ENCODE results near the gene FSD1L. TPM values are rescaled to one million over a fixed set of nuclear protein-coding genes. Genes with fewer than 3 reads are reported as not detected.

FSD1L gene
- total RNA-seq (10 to 100 TPM; 19.6 to 61.1 TPM), polyA plus RNA-seq (ENCODE audit: insufficient read length in 2 of 2) (10 to 100 TPM; 17.6 to 31.8 TPM)
- long read RNA-seq, donor 1, partial matches to known transcripts: 0 of 3 reads
- long read RNA-seq, donor 1, other reads (novel, unspliced or antisense): 0 of 3 reads
- long read RNA-seq, donor 2, partial matches to known transcripts: 0 of 1 reads
- long read RNA-seq, donor 2, other reads (novel, unspliced or antisense): 0 of 1 reads
- long read RNA-seq, donor 3, partial matches to known transcripts: 0 of 2 reads
- long read RNA-seq, donor 3, other reads (novel, unspliced or antisense): 0 of 2 reads
- long read RNA-seq, donor 4: 0 reads

DNA sequence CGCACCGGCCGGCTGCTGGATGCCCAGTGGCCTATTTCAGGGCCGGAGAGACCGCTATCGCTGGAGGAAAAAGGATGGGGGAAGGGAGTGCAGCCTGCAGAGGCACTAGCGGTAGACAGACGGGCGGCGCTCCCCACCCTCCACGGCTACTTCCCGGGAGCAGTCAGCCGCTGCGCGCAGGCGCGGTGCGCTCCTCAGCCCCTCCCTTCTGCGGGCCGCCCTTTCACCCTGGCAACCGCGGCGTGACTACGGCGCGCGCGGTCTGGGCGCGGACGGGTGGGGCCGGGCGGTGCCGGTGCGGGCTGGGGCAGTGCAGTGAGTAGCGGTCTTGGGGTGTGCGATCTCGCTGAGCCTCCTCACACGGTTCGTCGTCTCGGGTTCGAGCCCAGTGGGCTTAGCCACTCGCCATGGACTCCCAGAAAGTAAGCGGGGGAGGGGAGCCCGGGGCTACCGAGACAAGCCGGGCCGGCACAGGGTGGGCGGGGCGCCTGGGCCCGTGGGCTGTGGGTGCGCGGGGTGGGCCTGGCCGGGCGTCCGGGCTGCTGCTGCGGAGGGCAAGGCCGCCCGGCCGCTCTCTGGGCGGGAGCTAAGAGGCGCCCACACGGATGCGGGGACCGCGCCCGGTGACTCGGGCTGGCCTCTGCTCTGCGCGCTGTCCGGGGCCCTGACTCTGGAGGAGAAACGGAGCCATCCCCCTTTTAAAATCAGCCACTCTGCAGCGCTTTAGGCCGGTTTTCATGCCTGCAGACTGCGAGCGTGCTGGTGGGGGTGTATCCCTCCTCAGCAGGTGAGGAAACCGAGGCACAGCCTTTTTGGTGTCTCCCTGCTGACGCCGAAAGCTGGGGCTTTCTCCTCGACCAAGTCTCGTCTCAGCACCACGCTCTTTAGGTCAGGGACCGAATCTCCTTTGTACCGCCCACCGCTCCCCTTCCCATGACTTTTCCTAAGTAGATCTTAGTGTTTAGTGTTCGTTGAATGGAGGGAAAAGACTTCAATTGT lies at the start of gene FSD1L:
TSS of gene FSD1L (plus strand) at position 221 of the 999 bp plus-strand sequence. CDS start at position 408, 187 bp downstream.
- 0% methylated on average over 77 of the region's 87 CpGs for WGBS (ENCODE audit: insufficient coverage)
- H3K9me3 ChIP-seq (ENCODE audit: control insufficient read depth, insufficient read depth, low read length): no peaks in the 10 kb centered on the region
- DNase-seq (ENCODE audit: low read depth in 4 of 6, low spot score in 6 of 6): peak; percentile 73 to 97 (median 84)
- peaks cover 13% of the 10 kb centered on the region for H3K4me1 ChIP-seq (ENCODE audit: control insufficient read depth, insufficient read depth, low read length)
- peak within 1 kb of the TSS; percentile 86 for H3K4me3 ChIP-seq (ENCODE audit: low read depth, low read length)
- H3K36me3 ChIP-seq (ENCODE audit: control insufficient read depth, insufficient read depth, low read length): no peaks in the 10 kb centered on the region
- no peaks in the 10 kb centered on the region for H3K27me3 ChIP-seq (ENCODE audit: control insufficient read depth, insufficient read depth, low read length)
- H3K27ac ChIP-seq (ENCODE audit: low read depth, low read length): peak within 1 kb of the TSS; percentile 90

- no CpG with 5 or more reads among the region's 2 CpGs for WGBS (ENCODE audit: insufficient coverage)
- Histone ChIP-seq H3K27me3 (ENCODE audit: control insufficient read depth, insufficient read depth, low read length) (no peaks in the 10 kb centered on the region), H3K27ac (ENCODE audit: low read depth, low read length) (no peak overlapping the region), H3K4me3 (ENCODE audit: low read depth, low read length) (no peak overlapping the region), H3K36me3 (ENCODE audit: control insufficient read depth, insufficient read depth, low read length) (no peaks in the 10 kb centered on the region), H3K9me3 (ENCODE audit: control insufficient read depth, insufficient read depth, low read length) (no peaks in the 10 kb centered on the region), H3K4me1 (ENCODE audit: control insufficient read depth, insufficient read depth, low read length) (peaks cover 3% of the 10 kb centered on the region)
- DNase-seq (ENCODE audit: low read depth in 4 of 6, low spot score in 6 of 6): no peak
These were observed 48.7 kb upstream of the FSD1L start for GRCh38 chr9:105399117-105399516.

DNA sequence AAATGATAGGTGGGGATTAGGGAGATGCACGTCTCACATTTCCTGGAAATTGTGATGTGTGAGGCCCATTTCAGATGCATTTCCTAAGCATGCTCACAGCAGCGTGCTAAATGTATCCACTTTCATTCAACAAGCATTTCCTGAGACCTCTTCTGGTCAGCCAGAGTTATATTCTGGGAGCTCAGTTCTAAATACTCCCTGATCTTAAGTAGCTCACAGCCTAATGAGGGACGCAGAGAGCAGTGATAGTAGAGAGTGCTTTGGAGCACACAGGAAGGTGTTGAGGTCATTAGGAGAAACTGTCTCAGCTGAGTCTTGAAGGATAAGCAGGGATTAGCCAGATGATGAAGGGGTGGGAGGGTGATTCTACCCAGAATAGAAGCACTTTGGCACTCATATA lies 46.2 kb upstream of the FSD1L start:
- Histone ChIP-seq H3K4me3 (ENCODE audit: low read depth, low read length) (no peak overlapping the region), H3K36me3 (ENCODE audit: control insufficient read depth, insufficient read depth, low read length) (no peaks in the 10 kb centered on the region), H3K4me1 (ENCODE audit: control insufficient read depth, insufficient read depth, low read length) (peaks cover 3% of the 10 kb centered on the region), H3K9me3 (ENCODE audit: control insufficient read depth, insufficient read depth, low read length) (no peaks in the 10 kb centered on the region), H3K27me3 (ENCODE audit: control insufficient read depth, insufficient read depth, low read length) (no peaks in the 10 kb centered on the region), H3K27ac (ENCODE audit: low read depth, low read length) (no peak overlapping the region)
- DNase-seq (ENCODE audit: low read depth in 4 of 6, low spot score in 6 of 6): peak in 2 of 6 donors; percentile 44 to 65
- WGBS (ENCODE audit: insufficient coverage): 40% methylated on average over 1 of the region's 3 CpGs

DNA sequence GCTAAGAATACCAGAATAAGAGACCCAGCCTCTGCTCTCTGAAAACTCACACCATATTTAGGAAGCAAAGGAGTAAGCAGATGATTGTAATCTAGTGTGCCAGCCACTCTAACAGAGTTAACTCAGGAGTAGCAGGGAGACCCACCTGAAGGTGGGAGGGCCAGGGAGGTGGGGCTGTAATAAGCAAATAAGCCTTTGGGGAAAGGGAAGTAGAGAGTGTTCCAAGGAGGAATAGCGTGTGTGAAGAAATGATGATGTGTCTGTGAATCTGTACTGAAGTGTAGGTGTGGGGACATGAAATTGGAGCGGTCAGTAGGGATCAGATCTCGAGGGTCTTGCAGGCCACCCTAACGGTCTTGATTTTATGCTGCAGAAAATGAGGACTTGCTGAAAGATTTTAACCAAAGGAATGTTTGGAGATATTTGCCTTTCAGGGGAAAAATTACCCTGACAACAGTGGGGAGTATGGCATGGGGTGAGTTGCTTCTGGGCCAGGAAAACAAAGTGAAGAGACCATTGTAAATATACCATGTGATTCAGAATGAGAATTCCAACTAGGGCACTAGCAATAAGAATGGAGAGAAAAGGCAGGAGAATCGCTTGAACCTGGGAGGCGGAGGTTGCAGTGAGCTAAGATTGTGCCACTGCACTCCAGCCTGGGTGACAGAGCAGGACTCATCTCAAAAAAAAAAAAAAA lies 44.1 kb upstream of the FSD1L start:
- whole genome bisulfite sequencing (ENCODE audit: insufficient coverage): 49% methylated on average over 5 of the region's 6 CpGs
- Histone ChIP-seq H3K4me3 (ENCODE audit: low read depth, low read length) (no peak overlapping the region), H3K4me1 (ENCODE audit: control insufficient read depth, insufficient read depth, low read length) (peaks cover 3% of the 10 kb centered on the region), H3K36me3 (ENCODE audit: control insufficient read depth, insufficient read depth, low read length) (no peaks in the 10 kb centered on the region), H3K27me3 (ENCODE audit: control insufficient read depth, insufficient read depth, low read length) (no peaks in the 10 kb centered on the region), H3K9me3 (ENCODE audit: control insufficient read depth, insufficient read depth, low read length) (no peaks in the 10 kb centered on the region), H3K27ac (ENCODE audit: low read depth, low read length) (no peak overlapping the region)
- DNase-seq (ENCODE audit: low read depth in 4 of 6, low spot score in 6 of 6): peak in 1 of 6 donors; percentile 32

DNA sequence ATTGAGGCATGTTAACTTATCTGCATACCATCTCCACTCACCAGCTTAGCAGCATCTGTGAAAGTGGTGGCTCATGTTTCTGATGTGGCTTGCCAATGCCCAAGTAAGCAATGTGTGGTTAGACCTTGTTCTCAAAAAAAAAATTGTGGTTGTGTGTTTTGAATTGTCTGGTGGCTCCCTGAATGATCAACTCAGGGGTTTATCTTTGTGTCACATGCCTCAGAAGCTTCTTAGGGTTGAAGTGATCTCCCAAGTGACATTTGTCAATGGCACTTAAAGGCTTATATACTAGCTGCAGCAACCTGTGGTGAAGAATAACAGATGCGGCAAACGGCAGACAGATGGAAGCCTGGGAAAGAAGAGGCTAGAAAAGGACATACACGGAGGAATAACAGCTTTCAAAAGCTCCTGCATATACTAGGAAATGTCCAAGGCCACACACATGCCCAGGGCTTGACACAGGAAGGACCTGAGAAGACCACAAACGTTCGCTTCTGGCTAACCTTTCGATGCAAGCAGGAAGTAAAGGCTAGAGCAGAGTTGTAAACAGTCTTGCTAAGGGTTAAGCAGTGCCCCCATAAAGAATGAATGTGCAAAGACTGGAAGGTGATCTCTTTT lies 42.2 kb upstream of the FSD1L start:
- no peak overlapping the region for H3K27ac ChIP-seq (ENCODE audit: low read depth, low read length)
- H3K9me3 ChIP-seq (ENCODE audit: control insufficient read depth, insufficient read depth, low read length): no peaks in the 10 kb centered on the region
- H3K36me3 ChIP-seq (ENCODE audit: control insufficient read depth, insufficient read depth, low read length): no peaks in the 10 kb centered on the region
- no peaks in the 10 kb centered on the region for H3K27me3 ChIP-seq (ENCODE audit: control insufficient read depth, insufficient read depth, low read length)
- WGBS (ENCODE audit: insufficient coverage): 67% methylated on average over 5 of the region's 6 CpGs
- DNase-seq (ENCODE audit: low read depth in 4 of 6, low spot score in 6 of 6): no peak
- peaks cover 3% of the 10 kb centered on the region for H3K4me1 ChIP-seq (ENCODE audit: control insufficient read depth, insufficient read depth, low read length)
- H3K4me3 ChIP-seq (ENCODE audit: low read depth, low read length): no peak overlapping the region

- Histone ChIP-seq H3K36me3 (ENCODE audit: control insufficient read depth, insufficient read depth, low read length) (no peaks in the 10 kb centered on the region), H3K4me1 (ENCODE audit: control insufficient read depth, insufficient read depth, low read length) (peaks cover 3% of the 10 kb centered on the region), H3K9me3 (ENCODE audit: control insufficient read depth, insufficient read depth, low read length) (no peaks in the 10 kb centered on the region), H3K4me3 (ENCODE audit: low read depth, low read length) (no peak overlapping the region), H3K27ac (ENCODE audit: low read depth, low read length) (no peak overlapping the region), H3K27me3 (ENCODE audit: control insufficient read depth, insufficient read depth, low read length) (no peaks in the 10 kb centered on the region)
- whole genome bisulfite sequencing (ENCODE audit: insufficient coverage): 98% methylated on average over 4 of the region's 6 CpGs
- DNase-seq (ENCODE audit: low read depth in 4 of 6, low spot score in 6 of 6): no peak
These were observed 41.5 kb upstream of the FSD1L start for GRCh38 chr9:105406369-105406768.

GRCh38 chr9:105413525-105413924 lies 34.3 kb upstream of the FSD1L start:
- H3K4me1 ChIP-seq (ENCODE audit: control insufficient read depth, insufficient read depth, low read length): peaks cover 1% of the 10 kb centered on the region
- no peaks in the 10 kb centered on the region for H3K36me3 ChIP-seq (ENCODE audit: control insufficient read depth, insufficient read depth, low read length)
- no peaks in the 10 kb centered on the region for H3K9me3 ChIP-seq (ENCODE audit: control insufficient read depth, insufficient read depth, low read length)
- DNase-seq (ENCODE audit: low read depth in 4 of 6, low spot score in 6 of 6): peak in 2 of 6 donors; percentile 68 to 71
- WGBS (ENCODE audit: insufficient coverage): no CpG with 5 or more reads among the region's 2 CpGs
- H3K27ac ChIP-seq (ENCODE audit: low read depth, low read length): no peak overlapping the region
- no peak overlapping the region for H3K4me3 ChIP-seq (ENCODE audit: low read depth, low read length)
- H3K27me3 ChIP-seq (ENCODE audit: control insufficient read depth, insufficient read depth, low read length): no peaks in the 10 kb centered on the region

GRCh38 chr9:105414947-105415661 lies 32.7 kb upstream of the FSD1L start:
- WGBS (ENCODE audit: insufficient coverage): 0% methylated on average over 5 of the region's 6 CpGs
- H3K27ac ChIP-seq (ENCODE audit: low read depth, low read length): no peak overlapping the region
- H3K36me3 ChIP-seq (ENCODE audit: control insufficient read depth, insufficient read depth, low read length): no peaks in the 10 kb centered on the region

More at GRCh38 chr9:105414947-105415661, 32.7 kb upstream of the FSD1L start:
- no peaks in the 10 kb centered on the region for H3K9me3 ChIP-seq (ENCODE audit: control insufficient read depth, insufficient read depth, low read length)
- H3K27me3 ChIP-seq (ENCODE audit: control insufficient read depth, insufficient read depth, low read length): no peaks in the 10 kb centered on the region
- H3K4me3 ChIP-seq (ENCODE audit: low read depth, low read length): no peak overlapping the region
- H3K4me1 ChIP-seq (ENCODE audit: control insufficient read depth, insufficient read depth, low read length): peaks cover 3% of the 10 kb centered on the region
- peak; percentile 64 to 95 (median 74) for DNase-seq (ENCODE audit: low read depth in 4 of 6, low spot score in 6 of 6)
